Measurements from ENCODE around the gene NAA25. TPM values are rescaled to one million over a fixed set of nuclear protein-coding genes. Genes with fewer than 3 reads are reported as not detected.

Gene NAA25
- total and polyA plus RNA-seq, 2 donors (not counting 3 experiments of a cell fraction or from before 2014, with no cell fraction given): 5.3 to 25.5 TPM

- no peaks in the 10 kb centered on the region for H3K79me2 ChIP-seq (ENCODE audit: control insufficient read depth, insufficient read depth, low read length)
- no peak overlapping the region for H2AFZ ChIP-seq (ENCODE audit: low read depth, low read length)
- no peak for DNase-seq (ENCODE audit: low read depth, low spot score)
- intact Hi-C loops (cut with micrococcal nuclease) (no loop called here), dilution Hi-C loops (cut with MboI; ENCODE audit: extremely low pct_ligation_motif_present, low sequenced_read_pairs) (no loop called here)
- no TSS peak for BruUV-seq (replicated peaks)
- H3K36me3 ChIP-seq (ENCODE audit: control insufficient read depth in 2 of 2, extremely low read depth in 1 of 2, insufficient read depth in 2 of 2, low read length in 2 of 2): no peaks in the 10 kb centered on the region
- H3K9me1 ChIP-seq (replicated peaks; ENCODE audit: control insufficient read depth, extremely low read depth, insufficient read depth, low read length): no peaks in the 10 kb centered on the region
- H4K20me1 ChIP-seq (replicated peaks; ENCODE audit: control insufficient read depth, extremely low read depth, insufficient read depth, low read length): no peaks in the 10 kb centered on the region
- H3K9ac ChIP-seq (replicated peaks; ENCODE audit: extremely low read depth, insufficient read depth, low read length): no peak overlapping the region
- H3K9me3 ChIP-seq (replicated peaks; ENCODE audit: control insufficient read depth, insufficient read depth, low read length): no peaks in the 10 kb centered on the region
- TF ChIP-seq CTCF (IDR thresholded peaks at IDR 0.05; ENCODE audit: extremely low read depth in 1 of 2, insufficient read depth in 1 of 2, low read depth in 1 of 2, low read length in 2 of 2) (no peak), JUN (IDR thresholded peaks at IDR 0.05; ENCODE audit: borderline replicate concordance, insufficient read depth, insufficient read length, low read depth) (no peak), POLR2AphosphoS5 (IDR thresholded peaks at IDR 0.05; ENCODE audit: insufficient read depth, low read depth, low read length) (no peak), MYC (IDR thresholded peaks at IDR 0.05; ENCODE audit: low read depth, low read length) (no peak), MAX (IDR thresholded peaks at IDR 0.05; ENCODE audit: insufficient read depth, insufficient read length) (no peak), POLR2A (IDR thresholded peaks at IDR 0.05; ENCODE audit: low read depth, low read length) (no peak), FOS (IDR thresholded peaks at IDR 0.05; ENCODE audit: borderline replicate concordance, insufficient read depth, low read length) (no peak), EZH2 (IDR thresholded peaks at IDR 0.05; ENCODE audit: borderline replicate concordance, low read depth, low read length, severe bottlenecking) (no peak), GATA2 (IDR thresholded peaks at IDR 0.05; ENCODE audit: insufficient read depth, insufficient read length, low read depth, low read length) (no peak)
- FAIRE-seq: no peak
- H3K27me3 ChIP-seq (ENCODE audit: control insufficient read depth in 2 of 2, insufficient read depth in 2 of 2, low read length in 2 of 2): no peaks in the 10 kb centered on the region
- no peak overlapping the region for H3K27ac ChIP-seq (ENCODE audit: insufficient read depth, low read depth, low read length)
- H3K4me3 ChIP-seq (replicated peaks in 1 of 3; ENCODE audit: insufficient read depth in 1 of 3, low read depth in 1 of 3, low read length in 3 of 3): no peak overlapping the region
- H3K4me1 ChIP-seq (ENCODE audit: control insufficient read depth, extremely low read depth, insufficient read depth, low read length): no peaks in the 10 kb centered on the region
- no peak overlapping the region for H3K4me2 ChIP-seq (ENCODE audit: insufficient read depth, low read length)
- POLR2A ChIA-PET: no interaction called here
- CTCF ChIA-PET: no interaction called here
Observed at GRCh38 chr12:111993292-111994150, 115.1 kb downstream of the NAA25 start.

Data from endothelial cell of umbilical vein (primary cell).